Measurements from ENCODE around the gene SHISA7.
"Not testable (repeated sequence)": the region's sequence is repeated elsewhere in the genome, so short reads cannot be mapped to it uniquely, and the experiment has no call there.

Gene SHISA7

DNA sequence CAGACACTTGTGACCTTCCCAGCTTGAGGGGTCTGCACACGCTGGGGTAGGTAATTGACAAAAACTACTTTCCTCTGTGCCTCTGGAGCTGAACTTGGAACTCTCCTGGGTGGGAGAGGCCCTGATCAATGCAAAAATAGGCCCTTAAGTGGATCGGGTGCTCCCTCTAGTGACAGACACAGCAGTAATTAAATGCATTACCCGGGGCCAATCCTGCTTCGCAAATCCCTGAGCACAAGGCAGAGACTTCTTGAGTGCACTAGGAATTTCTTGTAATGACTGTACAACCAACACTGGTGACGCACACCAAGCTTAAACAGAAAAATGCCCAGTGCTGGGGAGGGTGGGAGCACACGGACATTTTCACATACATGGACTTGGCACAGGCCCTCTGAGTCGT, 24.9 kb downstream of the SHISA7 start:
- DNase-seq (ENCODE audit: low read depth): peak; percentile 71

DNA sequence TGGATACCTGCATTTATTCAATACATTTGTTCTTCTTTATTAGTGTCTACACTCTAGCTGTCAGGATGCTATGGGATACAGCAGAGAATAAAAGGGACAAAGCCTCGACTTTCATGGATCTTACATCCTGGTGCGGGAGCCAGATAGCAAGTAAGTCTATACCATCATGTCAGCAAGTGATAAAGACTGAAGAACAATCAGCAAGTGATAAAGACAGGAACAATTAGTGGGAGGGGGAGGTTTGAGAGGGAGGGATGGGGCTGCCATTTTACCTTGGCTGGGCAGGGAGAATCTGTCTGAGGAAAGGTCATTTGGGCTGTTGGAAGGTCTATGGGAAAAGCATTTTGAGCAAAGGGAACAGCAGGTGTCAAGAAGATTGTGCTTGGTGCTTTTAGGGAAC, 32.9 kb downstream of the SHISA7 start:
- no peak for DNase-seq (ENCODE audit: low read depth)

DNA sequence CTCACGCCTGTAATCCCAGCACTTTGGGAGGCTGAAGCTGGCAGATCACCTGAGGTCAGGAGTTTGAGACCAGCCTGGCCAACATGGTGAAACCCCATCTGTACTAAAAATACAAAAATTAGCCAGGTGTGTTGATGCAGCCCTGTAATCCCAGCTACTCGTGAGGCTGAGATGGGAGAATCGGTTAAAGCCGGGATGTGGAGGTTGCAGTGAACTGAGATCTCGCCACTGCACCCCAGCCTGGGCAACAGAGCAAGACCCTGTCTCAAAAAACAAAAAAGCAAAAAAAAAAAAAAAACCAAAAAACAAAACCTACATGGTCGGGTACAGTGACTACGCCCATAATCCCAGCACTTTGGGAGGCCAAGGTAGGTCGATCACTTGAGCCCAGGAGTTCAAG, 33.9 kb downstream of the SHISA7 start:
- DNase-seq (ENCODE audit: low read depth): not testable (repeated sequence)

DNA sequence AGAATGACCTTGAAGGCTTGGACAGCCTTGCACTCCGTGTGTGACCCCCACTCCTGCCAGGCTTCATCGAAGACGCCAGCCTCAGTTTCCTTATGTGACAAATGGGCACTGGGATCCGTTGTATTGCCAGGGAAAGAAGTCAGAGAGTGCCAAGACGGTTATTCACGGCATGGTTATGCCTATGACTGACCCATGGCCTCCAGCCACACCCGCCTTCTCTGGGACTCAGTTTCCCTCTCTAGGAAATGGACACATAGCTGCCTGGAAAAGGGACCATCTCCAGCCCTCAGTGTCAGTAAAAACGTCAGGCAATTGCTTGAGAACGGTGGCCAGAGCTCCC, 34.6 kb downstream of the SHISA7 start:
- no peak for DNase-seq (ENCODE audit: low read depth)

DNA sequence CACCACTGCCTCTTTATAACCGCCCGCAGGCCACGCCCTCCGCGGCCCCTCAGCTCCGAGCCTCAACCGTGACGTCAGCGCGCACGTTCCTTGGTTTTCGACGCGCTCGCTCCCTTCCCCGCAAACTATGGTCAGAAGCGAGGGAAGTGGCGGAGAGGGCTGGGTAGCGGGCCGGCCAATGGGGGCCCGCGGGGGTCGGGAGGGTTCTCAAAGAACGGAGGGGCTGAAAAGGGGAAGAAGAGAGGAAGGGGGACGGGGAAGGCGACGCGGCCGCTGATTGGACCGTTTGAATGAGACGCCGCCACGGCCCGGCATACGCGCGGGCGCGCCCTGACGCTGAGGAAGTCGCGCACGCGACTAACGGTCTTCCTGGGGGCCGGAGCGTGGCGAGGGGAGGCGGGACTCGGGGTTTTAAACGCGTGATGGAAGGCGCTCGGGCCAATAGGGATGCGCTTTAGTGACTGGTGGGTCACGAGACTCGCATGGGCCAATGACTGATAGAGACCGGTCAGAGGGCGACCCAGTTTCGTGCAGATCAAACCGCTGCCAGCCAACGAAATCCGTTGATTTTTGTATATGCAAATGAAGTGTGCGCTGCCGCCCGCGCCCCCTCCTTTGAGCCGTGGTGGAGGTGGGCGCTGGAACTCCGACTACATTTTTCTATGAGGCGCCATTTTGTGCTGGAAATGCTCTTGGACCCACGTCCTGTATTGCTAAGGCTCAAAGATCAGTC, 35.1 kb downstream of the SHISA7 start:
- peak; percentile 99 for DNase-seq (ENCODE audit: low read depth)

DNA sequence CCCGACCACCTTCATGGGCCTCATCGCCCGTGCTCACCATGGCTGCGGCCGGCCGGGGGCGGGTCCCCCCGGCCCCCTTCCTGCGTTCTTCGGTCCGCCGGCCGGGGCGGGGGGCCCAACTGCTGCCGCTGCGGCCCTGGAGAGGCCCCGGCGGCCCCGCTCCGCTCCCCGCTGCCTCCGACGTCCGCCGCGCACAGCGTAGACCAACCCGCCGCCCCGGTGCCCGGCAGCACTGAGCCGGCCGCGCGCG, 35.6 kb downstream of the SHISA7 start, which contains the start of gene UBE2S:
TSS of gene UBE2S (minus strand) at position 239 of the 250 bp plus-strand sequence. CDS start at position 40, 199 bp downstream.
- not testable (repeated sequence) for DNase-seq (ENCODE audit: low read depth)

DNA sequence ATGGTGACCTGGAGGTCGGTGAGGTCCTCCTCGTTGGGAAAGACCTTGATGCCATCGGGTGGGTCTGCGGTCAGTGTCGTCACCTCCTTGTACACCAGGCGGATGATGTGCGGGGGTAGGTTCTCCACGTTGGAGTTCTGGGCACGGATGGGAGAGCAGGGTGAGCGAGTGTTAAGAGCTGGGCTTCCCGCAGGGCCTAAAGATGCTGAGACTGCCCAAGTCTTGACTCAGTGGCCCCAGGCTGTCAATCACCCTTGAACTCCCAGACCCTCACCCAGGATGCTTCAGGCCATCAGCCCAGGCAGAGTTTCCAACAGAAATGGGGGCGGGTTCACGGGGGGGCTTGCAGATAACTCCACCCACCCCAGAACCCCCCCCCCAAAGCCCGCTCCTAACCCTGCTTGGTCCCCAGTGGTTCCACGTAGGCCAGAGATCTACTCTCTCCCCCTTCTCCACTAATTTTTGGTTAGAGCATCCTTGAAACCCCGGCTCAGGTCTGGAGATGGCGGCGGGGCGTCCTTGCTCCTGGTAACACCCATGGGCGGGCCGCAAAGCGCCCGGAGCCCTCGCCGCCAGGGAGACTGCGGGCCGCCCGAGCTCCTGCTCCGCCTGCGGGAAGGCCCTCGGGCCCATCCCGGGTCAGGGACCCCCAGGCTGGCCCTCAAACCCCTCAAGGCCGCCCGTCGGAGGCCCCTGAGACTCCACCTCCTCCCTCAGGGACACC, 36.1 kb downstream of the SHISA7 start:
- DNase-seq (ENCODE audit: low read depth): peak; percentile 39

DNA sequence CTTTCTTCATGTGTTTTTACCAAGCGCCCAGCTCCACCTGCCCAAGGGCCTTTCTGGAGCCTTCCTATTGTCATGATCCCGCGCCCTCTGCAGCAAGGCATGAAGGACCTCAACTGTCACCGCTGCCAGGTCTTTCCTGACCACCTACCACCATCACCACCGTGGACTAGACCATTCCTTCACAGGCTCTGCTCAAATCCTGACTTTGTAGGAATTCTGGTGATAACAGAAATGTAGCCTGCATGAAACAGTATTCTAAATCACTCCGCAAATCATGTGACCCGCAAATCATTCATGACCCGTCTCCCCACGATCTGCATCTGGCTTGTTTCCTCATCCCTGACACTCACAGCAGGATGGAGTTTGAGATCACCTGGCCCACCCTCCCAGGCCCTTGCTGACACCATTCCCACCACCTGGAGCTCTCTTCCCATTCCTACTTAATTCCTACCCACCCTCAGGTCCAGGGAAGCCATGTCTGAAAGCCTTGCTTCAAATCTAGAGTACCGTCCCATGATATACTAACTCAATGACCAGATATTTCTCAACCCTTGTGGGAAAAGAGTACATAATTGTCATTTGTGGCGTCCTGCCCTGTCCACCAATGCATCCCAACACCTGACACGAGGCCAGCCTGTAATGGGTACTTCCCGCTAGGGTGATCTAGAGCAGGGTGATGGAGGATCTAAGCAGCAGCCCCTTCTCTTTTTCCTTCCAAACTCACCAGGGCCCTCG, 36.8 kb downstream of the SHISA7 start:
- no peak for DNase-seq (ENCODE audit: low read depth)

DNA sequence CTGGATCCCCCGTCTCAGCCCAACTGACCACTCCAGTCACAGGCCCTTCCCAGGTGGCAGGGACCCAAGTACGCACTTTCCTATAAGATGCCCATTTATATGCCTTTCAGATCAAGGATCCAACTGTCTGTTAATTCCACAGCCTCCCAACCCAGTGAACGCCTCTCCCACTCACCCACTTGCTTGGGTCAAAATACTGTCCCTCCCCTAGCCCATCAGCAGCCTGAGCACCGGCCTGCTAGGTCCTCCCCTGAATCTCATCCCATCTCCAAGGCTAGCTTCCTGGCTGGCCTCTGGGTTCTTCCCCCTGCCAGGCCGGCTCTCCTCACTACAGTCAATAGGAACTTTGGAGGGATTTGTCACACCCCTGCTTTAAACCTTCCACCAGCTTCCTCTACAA, 37.5 kb downstream of the SHISA7 start:
- DNase-seq (ENCODE audit: low read depth): no peak

DNA sequence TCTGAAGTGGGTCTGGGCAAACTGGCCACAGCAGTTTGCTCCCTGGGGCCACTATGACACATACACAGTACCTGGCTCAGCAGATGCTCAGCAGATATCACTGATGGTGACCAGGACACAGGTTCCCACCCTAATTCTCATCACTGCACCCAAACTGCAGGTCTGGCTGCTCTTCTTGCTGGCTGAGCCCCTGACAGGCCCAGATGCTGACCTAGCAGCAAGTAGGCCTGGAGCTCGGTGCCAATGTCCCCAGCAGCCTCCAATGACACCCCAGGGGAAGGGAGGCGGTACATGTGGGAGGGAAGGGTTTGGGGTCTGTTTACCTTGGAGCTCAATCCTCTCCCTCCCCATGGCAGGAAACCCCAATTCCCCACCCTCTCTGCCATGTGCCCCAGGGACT, 40.6 kb downstream of the SHISA7 start:
- no peak for DNase-seq (ENCODE audit: low read depth)

DNA sequence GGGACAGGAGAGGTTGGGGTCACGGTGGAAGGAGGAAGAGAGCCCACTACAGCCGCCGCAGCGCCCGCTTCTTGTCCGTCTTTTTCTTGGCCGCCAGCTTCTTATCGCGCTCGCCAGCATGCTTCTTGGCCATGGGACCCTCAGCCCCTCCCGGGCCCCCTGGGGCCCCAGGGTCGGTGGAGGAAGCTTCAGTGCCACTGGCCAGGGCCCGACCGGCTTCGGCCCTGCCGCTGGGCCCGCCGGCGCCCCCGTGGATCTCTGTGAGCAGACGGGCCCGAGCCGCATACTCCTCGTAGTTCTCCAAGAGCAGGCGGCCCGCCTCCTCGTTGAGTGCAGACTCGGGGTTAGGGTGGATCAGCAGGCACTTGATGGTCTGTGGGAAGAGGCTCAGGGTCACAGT, 41.7 kb downstream of the SHISA7 start:
- not testable (repeated sequence) for DNase-seq (ENCODE audit: low read depth)

DNA sequence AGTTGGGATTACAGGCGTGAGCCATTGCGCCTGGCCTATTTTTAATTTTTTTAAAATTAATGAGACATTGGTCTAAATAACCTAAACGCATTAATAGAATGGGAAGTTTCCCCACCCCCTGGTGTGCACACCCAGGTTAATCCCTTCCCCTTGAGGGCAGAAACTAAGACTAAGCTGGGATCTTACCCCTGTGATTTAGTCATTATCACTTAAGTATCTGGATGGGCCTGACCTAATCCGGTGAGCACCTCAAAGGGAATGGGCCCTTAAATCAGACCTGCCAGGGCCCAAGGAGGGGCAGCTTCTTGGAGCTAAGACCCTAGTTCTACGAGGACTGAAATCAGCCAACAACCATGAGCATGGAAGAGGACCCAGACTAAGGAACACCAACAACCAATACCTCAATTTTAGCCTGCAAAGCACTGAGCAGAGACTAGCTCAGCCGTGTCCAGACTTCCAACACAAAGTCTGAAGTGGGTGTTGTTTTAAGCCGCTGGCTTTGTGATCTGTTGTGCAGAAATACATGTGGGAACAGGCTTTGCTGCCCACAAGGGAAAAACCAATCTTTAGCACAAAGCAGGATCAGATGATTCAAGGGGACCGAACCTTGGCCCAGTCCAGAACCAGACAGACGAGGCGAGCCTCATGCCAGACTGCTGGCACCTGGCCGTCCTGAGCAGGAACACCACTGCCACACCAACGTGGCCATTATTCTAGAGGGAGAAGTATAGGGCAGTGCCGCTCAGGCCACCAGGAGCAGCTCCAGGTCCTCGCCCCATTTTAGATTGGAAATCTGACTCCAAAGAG, 42.6 kb downstream of the SHISA7 start:
- DNase-seq (ENCODE audit: low read depth): no peak

DNA sequence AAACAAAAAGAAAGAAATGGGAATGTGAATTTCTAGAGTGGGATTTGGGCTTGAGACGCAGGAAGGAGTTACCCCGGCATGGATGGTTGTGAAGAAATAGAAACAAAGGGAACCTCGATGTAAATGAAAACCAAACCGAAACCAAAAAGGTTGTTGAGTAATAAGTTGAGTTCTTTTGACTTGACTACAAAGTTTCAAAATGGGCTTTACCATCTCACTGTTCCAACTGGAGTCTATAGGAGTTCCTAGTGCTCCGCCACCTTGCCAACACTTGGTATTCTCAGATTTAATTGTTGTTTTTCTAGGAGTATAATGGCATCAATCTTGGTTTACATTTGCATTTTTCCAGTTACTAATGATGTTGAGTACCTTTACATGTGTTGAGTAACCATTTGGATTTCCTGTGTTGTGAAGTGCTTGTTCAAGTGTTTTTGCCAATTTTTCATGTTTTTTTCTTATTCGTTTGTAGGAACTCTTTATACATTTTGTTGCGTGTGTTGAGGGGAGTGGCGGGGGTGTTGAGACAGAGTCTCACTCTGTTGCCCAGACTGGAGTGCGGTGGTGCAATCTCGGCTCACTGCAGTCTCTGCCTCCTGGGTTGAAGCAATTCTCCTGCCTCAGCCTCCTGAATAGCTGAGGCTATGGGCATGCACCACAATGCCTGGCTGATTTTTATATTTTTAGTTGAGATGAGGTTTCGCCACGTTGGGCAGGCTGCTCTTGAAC, 44.7 kb downstream of the SHISA7 start:
- DNase-seq (ENCODE audit: low read depth): no peak

DNA sequence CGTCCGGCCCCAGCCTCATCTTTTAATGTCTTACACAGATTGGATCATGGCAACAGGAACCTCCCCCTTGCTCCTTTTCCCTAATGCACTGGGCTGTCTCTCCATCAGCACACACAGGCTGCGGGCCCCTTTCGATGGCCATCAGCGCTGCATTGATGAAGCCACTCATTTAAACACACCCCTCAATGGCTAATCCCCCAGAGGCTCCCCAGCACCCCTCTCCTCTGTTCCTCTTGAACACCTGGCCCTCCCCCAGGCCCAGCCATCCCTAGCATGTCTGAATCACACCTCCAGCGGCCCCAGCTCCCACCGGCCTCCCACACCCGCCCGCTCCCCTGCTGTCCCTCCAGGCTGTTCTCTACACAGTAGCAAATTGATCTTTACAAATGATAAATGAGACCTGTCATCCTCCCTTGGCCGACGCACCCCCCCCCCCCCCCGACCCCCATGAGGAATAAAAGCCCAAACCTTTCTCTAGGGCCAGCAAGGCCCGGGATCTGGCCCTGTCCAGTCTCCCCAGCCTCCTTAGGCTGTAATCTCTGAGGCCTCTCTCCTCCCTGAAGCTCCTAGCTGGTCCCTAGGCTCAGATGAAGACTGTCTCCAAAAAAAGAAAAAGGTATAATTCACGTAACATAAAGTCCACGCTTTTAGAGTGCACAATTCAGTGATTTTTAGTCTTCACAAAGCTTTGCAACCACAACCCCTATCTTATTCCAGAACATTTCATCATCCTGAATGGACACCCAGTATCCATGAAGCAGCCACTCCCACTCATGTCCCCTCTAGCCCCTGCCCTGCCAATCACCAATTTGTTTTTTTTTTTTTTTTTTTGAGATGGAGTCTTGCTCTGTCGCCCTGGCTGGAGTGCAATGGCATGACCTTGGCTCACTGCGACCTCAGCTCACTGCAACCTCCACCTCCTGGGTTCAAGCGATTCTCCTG, 50.0 kb downstream of the SHISA7 start:
- DNase-seq (ENCODE audit: low read depth): no peak

DNA sequence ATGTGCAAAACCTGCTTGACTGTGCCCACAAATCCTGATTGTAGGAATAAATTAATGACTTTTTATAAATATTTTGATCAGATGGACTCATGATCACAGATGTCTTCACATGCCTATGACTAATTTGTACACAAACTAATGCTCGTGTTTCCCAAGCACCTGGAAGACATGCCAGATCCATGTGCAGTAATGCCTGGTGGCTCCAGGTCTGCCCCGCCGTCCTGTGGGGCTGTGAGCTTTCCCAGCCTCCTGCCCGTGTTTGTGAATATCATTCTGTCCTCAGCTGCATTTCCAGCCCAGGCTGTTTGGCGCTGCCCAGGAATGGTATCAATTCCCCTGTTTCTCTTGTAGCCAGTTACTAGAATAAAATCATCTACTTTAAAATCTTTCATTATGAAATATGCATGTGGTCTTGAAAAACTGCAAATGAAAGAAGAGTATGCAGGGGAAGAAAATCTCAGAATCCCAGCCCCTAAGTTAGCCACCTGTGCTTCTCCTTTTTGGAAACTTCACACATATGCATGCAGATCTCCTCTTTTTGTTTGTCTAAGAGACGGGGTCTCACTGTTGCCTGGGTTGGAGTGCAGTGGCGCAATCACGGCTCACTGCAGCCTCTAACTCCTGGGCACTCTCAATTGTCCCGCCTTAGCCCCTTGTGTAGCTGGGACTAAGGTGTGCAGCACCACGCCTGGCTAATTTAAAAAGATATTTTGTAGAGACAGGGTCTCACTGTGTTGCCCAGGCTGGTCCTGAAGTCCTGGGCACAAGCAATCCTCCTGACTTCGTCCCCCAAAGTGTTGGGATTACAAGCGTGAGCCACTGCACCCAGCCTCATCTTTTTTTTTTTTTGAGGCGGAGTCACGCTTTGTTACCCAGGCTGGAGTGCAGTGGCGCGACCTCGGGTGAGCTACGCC, 51.1 kb downstream of the SHISA7 start:
- peak; percentile 47 for DNase-seq (ENCODE audit: low read depth)

DNA sequence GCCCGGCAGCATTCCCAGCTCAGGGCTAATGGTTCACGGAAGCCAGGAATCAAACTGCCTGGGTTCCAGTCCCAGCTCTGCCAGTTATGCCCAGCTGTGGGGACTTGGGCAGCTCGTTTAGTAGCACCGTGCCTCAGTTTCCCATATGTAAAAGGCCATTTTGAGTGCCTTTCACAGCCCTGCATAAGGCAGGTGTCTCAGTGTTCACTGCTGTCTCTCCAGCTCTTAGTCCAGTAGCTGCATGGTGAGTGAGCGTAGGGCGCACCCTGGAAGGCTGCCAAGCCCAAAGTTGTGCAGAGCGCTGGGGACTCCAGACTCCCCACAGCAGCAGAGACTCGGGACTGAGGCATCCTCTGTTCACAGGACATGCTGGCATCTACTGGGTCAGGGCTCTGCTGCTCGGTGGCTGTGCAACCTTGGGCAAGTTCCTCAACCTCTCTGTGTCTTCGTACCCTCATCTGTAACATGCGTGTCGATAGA, 51.9 kb downstream of the SHISA7 start:
- no peak for DNase-seq (ENCODE audit: low read depth)

DNA sequence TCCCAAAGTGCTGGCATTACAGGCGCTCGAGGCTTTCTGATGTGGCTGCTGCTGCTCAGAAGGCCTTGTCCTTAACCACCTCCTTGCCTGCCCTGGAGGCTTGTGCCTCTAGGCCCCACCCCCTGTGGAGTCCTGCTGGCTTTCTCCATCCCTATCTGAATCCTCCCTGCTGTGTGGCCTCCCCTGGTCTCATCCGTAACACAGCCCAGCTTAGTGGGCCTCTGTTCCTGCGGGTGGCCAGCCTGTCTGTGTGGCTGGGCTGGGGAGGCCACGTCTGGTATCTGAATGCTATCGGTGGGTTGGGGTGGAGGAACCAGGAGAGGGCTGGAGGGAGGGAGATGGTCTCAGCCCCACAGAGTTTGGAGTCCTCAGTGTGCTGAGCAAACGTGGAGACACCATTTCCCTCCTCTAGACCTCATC, 52.6 kb downstream of the SHISA7 start:
- DNase-seq (ENCODE audit: low read depth): no peak

DNA sequence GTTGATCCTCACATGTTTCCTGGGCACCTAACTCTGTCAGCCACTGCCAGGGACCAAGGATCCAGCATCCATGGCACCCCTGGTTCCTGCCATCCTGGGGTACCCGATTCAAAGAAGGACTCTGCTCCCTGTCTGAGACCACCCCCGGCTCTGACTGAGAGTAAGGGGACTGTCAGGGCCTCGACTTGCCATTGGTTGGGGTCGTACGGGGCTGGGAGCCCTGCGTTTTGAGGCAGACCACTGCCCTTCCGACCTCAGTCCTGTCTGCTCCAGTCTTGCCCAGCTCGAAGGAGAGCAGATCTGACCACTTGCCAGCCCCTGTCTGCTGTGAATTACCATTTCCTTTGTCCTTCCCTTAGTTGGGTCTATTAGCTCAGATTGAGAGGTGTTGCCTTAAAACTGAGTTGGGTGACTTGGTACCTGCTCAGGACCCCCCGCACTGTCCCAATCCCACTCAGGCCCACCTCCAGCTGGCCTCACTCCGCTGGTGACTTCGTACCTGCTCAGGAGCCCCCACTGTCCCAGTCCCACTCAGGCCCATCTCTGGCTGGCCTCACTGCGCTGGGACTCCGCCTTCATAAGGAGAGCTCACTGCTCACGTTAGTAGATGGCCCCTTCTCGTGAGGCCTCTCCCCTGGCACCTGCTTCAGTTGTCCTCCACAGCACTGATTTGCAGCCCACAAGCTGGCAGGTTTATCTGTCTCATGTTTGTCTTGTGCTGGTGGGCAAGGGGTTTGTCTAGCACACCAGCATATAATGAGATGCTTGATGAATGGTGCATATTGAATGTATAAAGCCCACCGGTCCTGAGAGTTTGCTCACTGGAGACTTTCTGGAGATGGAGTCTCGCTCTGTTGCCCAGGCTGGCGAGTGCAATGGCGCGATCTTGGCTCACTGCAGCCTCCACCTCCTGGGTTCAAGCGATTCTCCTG, 53.4 kb downstream of the SHISA7 start:
- no peak for DNase-seq (ENCODE audit: low read depth)

Data from fibroblast of gingiva (primary cell).